ENCODE measurements around the gene FBP2.

DNA sequence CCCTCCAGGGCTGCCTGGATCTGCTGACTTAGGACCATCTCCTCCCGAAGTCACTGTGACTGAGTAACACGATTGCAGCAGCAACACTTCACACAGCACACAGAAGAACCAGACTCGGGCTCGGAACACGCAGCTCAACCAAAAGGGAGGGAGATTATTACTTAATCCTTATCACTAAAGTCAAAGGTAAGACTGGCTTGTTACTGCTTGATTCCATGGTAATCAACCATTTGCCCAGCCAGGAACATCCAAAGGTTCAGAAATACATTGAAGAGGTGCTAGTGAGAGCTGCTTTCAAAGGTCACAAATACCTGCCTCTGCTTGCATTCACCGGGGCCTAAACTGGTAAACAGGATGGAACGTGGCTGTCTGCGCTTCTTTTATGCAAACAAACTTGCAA lies 38.0 kb upstream of the FBP2 start:
- TF ChIP-seq USF2 (IDR thresholded peaks at IDR 0.05; ENCODE audit: low read depth, low read length) = no peak
- TF ChIP-seq CEBPB (IDR thresholded peaks at IDR 0.05; ENCODE audit: low read depth, low read length) = no peak
- TF ChIP-seq CTCF (conservative IDR thresholded peaks at IDR 0.05; ENCODE audit: low read depth, low read length) = no peak
- no peak for TF ChIP-seq POLR2A (IDR thresholded peaks at IDR 0.05; ENCODE audit: low read depth, low read length)
- no peak for TF ChIP-seq BHLHE40 (IDR thresholded peaks at IDR 0.05; ENCODE audit: low read depth, low read length)
- TF ChIP-seq FOS (IDR thresholded peaks at IDR 0.05; ENCODE audit: low read depth, low read length) = no peak

Data from IMR-90 (cell line).